ENCODE results near the gene FOXE1.

FOXE1 gene

GRCh38 chr9:97855899-97856298 lies 2.9 kb downstream of the FOXE1 start:
- no peak for TF ChIP-seq FOXM1 (IDR thresholded peaks at IDR 0.05; ENCODE audit: borderline replicate concordance, low read depth)
- TF ChIP-seq TCF12 (IDR thresholded peaks at IDR 0.05; ENCODE audit: low read depth) = no peak
- no peak for TF ChIP-seq USF1 (IDR thresholded peaks at IDR 0.05)
- no peak for TF ChIP-seq REST (IDR thresholded peaks at IDR 0.05; ENCODE audit: low read depth)
- no peak for TF ChIP-seq EP300 (IDR thresholded peaks at IDR 0.05; ENCODE audit: borderline replicate concordance)
- no peak for TF ChIP-seq MAX (IDR thresholded peaks at IDR 0.05)
- TF ChIP-seq TAF1 (IDR thresholded peaks at IDR 0.05; ENCODE audit: low read depth) = no peak
- no peak for TF ChIP-seq RAD21 (IDR thresholded peaks at IDR 0.05; ENCODE audit: low read depth)

GRCh38 chr9:97856857-97857605 lies 4.0 kb downstream of the FOXE1 start:
- TF ChIP-seq RAD21 (IDR thresholded peaks at IDR 0.05; ENCODE audit: low read depth) = no peak
- TF ChIP-seq ZBTB7A (IDR thresholded peaks at IDR 0.05; ENCODE audit: low read depth) = no peak
- TF ChIP-seq TCF12 (IDR thresholded peaks at IDR 0.05; ENCODE audit: low read depth) = no peak
- no peak for TF ChIP-seq USF1 (IDR thresholded peaks at IDR 0.05)
- no peak for TF ChIP-seq EGR1 (IDR thresholded peaks at IDR 0.05)
- no peak for TF ChIP-seq NFIC (IDR thresholded peaks at IDR 0.05)
- no peak for TF ChIP-seq REST (IDR thresholded peaks at IDR 0.05; ENCODE audit: low read depth)
- TF ChIP-seq FOXM1 (IDR thresholded peaks at IDR 0.05; ENCODE audit: borderline replicate concordance, low read depth) = no peak
- TF ChIP-seq YY1 (IDR thresholded peaks at IDR 0.05; ENCODE audit: low read depth) = no peak
- no peak for TF ChIP-seq TAF1 (IDR thresholded peaks at IDR 0.05; ENCODE audit: low read depth)
- no peak for TF ChIP-seq TEAD4 (IDR thresholded peaks at IDR 0.05)
- no peak for TF ChIP-seq CREB1 (IDR thresholded peaks at IDR 0.05; ENCODE audit: low read depth)
- TF ChIP-seq EP300 (IDR thresholded peaks at IDR 0.05; ENCODE audit: borderline replicate concordance) = no peak
- TF ChIP-seq CEBPB (IDR thresholded peaks at IDR 0.05) = no peak
- TF ChIP-seq MAX (IDR thresholded peaks at IDR 0.05) = no peak

GRCh38 chr9:97857606-97858392 lies 4.8 kb downstream of the FOXE1 start:
- TF ChIP-seq CEBPB (IDR thresholded peaks at IDR 0.05) (no peak), RAD21 (IDR thresholded peaks at IDR 0.05; ENCODE audit: low read depth) (no peak), NFIC (IDR thresholded peaks at IDR 0.05) (no peak)

GRCh38 chr9:97858393-97858713 lies 5.3 kb downstream of the FOXE1 start:
- TF ChIP-seq EP300 (IDR thresholded peaks at IDR 0.05; ENCODE audit: borderline replicate concordance) = no peak
- TF ChIP-seq EGR1 (IDR thresholded peaks at IDR 0.05) = no peak
- no peak for TF ChIP-seq TAF1 (IDR thresholded peaks at IDR 0.05; ENCODE audit: low read depth)
- no peak for TF ChIP-seq RAD21 (IDR thresholded peaks at IDR 0.05; ENCODE audit: low read depth)
- TF ChIP-seq MAX (IDR thresholded peaks at IDR 0.05) = no peak
- TF ChIP-seq CEBPB (IDR thresholded peaks at IDR 0.05) = no peak
- no peak for TF ChIP-seq REST (IDR thresholded peaks at IDR 0.05; ENCODE audit: low read depth)
- no peak for TF ChIP-seq USF1 (IDR thresholded peaks at IDR 0.05)
- TF ChIP-seq YY1 (IDR thresholded peaks at IDR 0.05; ENCODE audit: low read depth) = no peak
- no peak for TF ChIP-seq TEAD4 (IDR thresholded peaks at IDR 0.05)

Measured in Ishikawa (cell line).